Stimulated activated CD8-positive, alpha-beta memory T cell treated with anti-CD3 and anti-CD28 coated beads, Interleukin-12 subunit alpha, Interleukin-12 subunit beta, amount 100 ng/mL, for 4 hours (primary cell): Measurements from ENCODE around the gene CRACR2A.

Experiments used
- DNase-seq: peaks from one replicate; pipeline ENCODE4 v3.0.0-alpha.2; 2020; ENCODE audit warnings: low read depth

The CRACR2A gene

DNA sequence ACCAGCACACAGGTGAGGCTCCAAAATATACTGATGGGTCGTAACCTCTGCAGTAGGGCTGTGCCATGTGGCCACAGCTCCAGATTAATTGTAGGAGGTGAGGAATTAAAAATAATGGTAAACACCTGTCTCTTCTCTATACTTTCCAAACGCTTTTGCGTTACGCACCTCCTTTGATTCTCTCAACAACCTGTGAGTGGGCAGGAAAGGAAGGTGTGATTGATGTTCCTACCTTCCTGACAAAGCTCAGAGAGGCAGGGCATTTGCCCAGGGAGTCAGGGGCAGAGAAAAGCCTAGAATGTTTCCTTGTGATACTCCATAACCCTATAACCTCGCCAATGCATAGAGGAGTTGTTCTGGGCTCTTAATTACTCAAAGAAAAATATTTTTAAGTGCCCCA is 137.0 kb downstream of the CRACR2A start:
- no peak for DNase-seq

DNA sequence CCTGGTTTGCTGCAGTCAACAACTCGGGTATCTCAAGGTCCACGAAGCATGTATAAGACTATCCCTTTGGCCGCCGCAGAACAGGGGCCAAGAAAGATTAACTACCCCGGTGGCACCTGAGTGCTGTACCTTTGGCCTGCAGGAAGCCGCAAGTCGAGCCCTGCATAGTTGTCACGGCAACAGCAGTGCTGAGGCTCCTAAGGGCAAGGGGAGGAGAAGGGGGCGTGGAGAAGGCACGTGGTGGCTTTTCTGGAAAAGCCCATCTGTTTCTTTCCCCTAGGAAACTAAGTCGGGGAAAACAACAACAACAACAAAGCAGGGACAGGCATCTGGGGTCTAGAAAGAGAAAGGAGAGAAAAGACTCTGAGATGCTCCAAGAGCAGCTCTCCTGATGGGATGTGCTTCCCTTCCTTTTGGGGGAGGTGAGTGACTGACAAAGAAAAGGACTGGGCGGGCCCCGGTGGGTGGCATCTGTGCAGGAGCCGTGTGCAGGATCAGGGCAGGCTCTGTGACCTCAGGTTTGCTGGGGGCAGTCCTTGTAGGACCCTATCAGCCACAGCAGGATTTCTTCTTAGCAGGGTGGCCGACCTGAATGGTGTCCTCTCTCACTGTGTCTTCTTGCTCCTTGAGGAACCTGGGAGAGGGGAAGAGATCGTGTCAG is 138.0 kb downstream of the CRACR2A start:
- no peak for DNase-seq

GRCh38 chr12:3613641-3614395 is 139.1 kb downstream of the CRACR2A start:
- no peak for DNase-seq

DNA sequence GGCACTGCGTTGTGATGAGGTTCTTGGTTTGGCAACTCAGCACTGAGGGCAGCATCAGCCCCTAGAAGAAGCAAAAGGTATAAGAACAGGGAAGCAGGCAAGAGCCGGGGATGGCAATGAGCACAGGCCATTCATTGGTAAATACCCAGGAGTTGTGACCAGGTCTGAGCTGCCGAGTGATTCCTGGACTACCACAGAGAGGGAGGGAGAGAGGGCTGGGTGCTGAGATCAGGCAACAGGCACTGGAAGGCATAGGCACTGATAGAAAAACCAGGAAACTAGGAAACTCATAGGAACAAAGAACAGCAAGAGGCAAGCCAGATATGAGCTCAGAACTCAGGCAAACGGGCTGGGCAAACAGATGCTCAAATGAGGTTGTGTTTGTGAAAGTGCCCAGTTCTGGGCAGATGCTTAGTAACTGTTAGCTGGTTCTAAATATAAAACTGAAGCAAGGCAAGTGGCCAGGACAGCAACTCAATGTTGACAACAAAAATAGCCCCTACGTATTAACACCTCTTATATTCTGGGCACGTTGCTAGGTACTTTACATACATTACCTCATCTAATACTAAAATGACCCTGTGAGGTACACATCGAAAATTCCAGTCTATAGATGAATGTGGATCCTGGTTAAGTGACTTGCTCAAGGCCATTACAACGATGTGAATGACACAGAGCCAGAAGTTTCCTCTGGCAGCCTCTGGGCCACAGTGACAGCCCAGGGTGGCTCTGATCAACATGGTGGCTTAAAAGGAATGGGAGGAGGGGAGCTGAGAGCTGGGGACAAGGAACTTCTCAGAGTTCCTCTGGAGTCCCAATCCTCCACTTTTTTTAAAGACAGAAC is 140.8 kb downstream of the CRACR2A start:
- no peak for DNase-seq

DNA sequence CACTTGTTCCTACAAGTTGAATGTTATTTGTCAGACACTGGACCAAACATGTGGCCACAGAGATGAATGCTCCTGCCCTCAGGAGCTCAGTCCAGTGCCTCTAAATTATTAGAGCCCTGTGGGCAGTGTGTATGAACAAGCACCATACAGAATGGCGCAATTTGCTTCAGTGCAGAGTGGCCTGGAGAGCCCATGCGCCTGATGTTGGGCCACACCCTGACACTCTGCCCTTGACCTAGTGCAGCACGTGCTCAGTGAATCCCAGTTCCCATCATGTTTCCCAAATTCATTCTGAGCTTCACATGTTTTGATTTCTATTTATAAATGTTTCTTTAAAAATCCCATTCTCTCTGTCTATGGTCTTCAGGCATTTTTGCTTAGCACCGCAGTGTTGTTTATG is 145.1 kb downstream of the CRACR2A start:
- DNase-seq, result no peak

GRCh38 chr12:3607039-3607720 is 145.7 kb downstream of the CRACR2A start:
- no peak for DNase-seq

DNA sequence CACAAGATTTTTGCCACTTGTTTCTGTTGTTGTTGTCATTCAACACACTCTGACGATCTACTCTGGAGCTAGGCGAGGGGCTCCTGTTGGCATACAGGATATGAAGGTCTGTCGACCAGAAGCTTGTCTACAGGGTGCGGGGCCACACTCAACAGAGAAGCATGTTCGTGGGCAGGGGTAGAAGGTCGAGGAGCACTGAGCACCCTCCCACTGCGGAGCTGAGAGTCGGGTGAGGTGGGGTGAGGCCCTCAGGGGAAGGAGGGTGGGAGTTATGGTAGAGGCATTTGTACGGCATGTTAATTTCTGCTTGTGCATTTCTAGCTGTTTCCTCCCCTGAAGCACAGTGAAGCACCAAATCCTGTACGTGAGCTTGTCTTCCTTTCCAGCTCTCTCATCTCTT is 146.8 kb downstream of the CRACR2A start:
- DNase-seq, result no peak

DNA sequence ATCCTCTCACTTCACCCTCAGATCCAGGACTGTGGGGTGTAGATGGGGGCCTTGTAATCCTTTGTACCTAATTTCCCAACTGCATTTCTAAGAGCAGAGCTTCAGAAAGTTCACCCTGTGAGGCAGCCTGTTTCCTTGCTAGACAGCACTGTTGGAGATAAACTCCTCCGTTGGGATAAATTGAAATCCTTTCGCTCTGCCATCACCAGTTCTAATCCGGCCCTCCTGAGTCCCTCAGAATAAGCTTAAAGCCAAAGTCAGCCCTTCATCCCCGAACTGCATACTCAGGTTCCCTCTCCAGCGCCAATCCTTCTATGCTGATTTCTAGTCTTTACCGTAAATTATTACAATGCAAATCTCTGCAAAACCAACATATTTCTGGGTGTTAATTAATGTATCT is 147.2 kb downstream of the CRACR2A start:
- no peak for DNase-seq

GRCh38 chr12:3604748-3605586 is 147.9 kb downstream of the CRACR2A start:
- no peak for DNase-seq

DNA sequence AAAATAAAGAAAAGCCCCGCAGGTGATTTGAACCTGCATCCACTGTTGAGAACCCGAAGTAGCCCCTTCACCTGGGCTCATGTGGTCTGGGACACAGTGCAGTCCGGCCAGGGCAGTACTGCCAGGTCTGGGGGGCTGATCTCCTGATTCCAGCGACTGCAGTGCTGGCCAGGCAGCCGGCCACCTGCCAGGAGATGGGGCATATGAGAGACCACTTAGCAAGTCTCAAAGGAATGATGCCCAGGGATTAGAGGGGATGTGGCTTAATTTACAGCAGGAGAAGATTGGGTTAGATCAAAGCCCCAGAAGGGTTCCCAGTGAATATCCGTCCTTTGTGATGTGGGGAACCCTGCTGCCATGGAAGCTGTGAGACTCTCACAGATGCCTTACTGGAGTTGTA is 148.6 kb downstream of the CRACR2A start:
- no peak for DNase-seq

DNA sequence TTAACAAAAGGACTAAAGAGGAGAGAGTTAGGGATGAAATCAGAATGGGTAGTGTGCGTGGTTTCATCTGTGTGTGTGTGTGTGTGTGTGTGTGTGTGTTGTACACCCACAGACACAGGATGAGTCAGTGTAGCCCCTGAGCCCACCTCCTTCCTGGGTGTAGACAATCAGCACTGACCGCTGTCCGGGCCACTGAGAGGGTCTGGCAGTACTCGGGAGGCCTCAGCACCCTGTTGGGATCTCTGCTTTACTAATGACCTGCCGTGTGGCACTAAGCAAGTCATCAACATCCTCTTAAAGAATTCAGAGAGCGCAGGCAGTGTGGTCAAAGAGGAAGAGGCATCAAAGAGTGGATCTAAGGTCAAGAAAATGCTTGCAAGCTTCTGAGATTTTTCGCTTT is 149.3 kb downstream of the CRACR2A start:
- no peak for DNase-seq

DNA sequence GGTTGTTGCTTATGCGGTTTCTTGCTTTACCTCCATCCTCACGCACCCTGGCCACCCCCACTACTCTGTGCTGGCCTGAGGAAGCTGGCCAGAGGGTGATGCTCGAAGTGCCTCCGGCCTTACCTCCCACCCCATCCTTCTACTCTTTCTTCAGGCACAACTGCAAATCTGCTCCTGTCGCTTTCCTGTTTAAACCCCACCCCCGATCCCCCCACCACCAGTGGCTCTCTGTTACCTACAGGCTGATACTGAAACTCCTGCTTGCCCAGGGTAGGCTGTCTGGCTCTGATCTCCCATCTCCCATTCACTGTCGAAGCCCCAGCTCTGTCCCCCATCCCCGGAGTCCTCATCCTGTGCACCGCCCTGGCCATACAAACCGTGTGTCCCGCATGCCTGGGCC is 150.4 kb downstream of the CRACR2A start:
- no peak for DNase-seq

DNA sequence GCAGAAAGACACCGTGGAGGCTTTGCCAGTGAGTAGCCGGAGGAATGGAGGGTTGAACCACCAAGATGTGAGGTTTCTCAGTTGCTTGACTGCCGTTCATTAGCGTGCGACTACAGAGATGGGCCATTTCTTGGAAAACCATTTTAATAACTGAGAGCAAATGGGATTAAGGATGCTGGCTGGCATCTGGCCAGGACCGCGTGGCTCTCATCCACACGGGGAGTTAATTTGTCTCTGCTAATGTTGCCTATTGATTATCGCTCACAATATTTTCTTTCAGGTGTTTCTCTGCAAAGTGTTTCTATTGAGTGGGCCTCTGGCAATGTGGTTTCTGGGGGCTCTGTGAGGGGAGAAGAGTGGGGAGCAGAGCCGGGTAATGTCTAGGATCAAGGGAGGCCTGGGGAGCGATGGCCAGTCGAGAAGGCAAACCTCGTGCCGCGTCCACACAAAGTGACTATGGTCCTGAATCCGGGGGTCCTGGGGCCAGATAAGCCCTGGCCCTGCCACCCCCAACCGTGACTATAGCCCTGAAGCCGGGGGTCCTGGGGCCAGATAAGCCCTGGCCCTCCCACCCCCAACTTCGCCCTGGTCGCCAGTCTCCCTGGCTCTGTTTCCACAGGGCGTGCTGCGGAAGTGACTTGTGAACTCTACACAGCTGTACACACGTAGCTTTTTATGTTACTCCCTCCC is 151.3 kb downstream of the CRACR2A start:
- DNase-seq, result no peak

DNA sequence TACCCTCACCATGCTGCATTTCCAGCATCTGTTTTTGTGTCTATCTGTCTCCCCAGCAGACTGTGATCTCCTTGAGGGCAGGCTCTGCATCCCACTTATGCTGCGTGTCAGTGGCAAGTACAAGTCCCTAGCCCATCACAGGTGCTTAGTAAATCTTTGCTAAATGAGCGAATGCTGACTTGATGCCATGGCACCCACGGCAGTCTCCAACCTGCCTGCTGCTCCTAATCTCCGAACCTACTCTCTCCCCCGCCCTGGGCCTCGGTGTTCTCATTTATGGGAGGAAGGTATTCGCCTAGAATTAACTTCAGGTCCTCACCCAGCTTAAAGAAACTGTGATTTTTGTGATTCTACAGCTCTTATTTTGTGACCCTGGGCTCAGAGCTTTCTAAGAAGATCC is 152.0 kb downstream of the CRACR2A start:
- DNase-seq, result no peak

DNA sequence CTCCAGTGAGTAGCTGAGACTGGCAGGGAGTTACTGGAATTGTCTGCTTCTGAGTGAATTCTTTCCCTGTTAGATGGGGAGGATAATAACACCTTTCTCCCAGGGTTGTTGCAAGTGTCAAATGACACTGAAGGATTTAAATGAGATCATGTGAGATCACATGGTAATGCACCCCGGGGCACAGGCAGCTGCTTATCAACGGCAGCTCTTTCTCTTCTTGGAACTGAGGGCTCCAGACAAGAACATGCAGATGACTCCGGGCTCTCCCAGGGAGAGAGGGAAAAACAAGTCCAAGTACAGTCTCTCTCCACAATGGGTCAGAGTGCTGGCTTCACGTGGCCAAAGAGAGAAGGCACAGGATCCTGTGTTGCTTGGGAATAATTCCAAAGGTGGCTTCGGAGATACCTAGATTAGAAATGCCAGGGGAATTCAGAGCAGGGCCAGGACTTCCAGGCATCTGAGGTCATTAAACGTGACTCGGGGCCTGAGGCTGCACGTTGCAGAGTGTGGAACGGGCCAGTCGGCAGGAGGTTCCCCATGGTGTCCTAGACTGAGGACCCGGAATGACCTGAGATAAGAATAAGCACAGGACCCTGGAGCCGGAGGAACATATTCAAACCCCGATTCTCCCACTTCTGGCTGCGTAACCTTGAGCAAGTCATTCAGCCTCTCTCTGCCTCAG is 152.7 kb downstream of the CRACR2A start:
- DNase-seq, result no peak

DNA sequence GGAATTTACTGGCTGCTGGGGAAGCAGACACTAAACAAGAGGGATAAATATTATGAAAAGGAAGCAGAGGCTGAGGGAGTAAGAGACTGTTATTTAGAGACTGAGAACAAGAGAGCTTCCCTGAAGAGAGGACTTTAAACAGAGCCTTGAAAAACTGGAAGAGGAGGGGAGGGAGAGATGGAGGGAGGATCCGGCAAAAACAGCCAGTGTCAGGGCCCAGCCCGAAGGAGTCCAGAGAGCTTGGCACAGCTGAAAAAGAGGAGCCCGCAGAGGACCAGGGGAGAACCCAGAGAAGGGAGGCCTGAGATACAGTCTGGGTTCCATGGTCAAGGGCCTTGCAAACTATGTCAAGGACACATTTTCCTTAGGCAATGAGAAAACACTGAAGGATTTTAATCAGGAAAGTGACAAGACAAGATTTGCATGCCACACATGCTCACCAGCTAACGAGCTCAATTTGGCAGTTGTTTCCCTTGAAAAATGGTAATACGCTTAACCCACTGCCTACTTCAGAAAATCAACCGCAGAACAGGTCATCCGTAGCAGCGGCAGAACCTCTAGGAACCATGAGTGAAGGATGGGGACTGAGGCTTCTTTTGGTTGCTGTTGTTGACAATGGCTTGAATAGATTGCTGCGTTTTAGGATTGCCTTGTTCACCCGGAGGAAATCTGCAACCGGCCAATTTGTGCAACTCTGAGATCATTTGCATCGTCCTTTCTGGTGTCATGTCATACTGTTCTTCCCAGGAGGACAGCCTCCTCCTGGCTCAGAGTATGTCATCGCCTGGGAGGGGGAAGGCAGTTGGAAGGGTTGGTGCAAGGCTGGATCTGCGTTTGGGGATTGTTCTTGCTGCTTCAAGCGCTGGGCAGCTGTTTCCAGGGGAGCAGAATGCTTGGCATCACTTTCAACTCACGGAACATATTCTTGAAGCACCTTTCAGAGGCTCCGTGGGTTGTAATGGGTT is 153.7 kb downstream of the CRACR2A start:
- DNase-seq, result no peak

GRCh38 chr12:3597526-3598210 is 155.2 kb downstream of the CRACR2A start:
- DNase-seq, result no peak

- DNase-seq, result no peak
Observed at GRCh38 chr12:3596703-3597415, 156.1 kb downstream of the CRACR2A start.
